A549 (cell line): ENCODE data around the gene ATP5MC3. TPM values are rescaled to one million over a fixed set of nuclear protein-coding genes. Genes with fewer than 3 reads are reported as not detected.

Experiments used
- ATAC-seq, 2 experiments: fragments of 200-7000 bp in 1 of 2; fragments of >200 bp in 1 of 2; cut with Nextera tagmentation in 1 of 2; cut with Tn5 transposase in 1 of 2; 3 replicates each; pipeline versions ENCODE4 v1.8.0 to v1.9.1; 2018 to 2020; ENCODE audit warnings: mild to moderate bottlenecking in 1 of 2, moderate library complexity in 1 of 2
- CTCF ChIA-PET: fragments of 300-600 bp; sonication (Branson Sonifier 250); formaldehyde crosslinking; extraction: SDS; loops from one replicate; lab custom pipeline; 2021; ENCODE audit warnings: antibody characterized with exemption, inconsistent platforms; lab: Yijun Ruan, JAX
- POLR2A ChIA-PET: fragments of 350-600 bp; formaldehyde crosslinking; extraction: SDS; loops from one replicate; lab custom pipeline; 2021; ENCODE audit warnings: antibody characterized with exemption, inconsistent platforms; lab: Yijun Ruan, JAX
- DNase-seq, 2 experiments: peaks; one replicate each; pipeline versions ENCODE4 v3.0.0 to v3.0.0-alpha.2; 2011 to 2016; ENCODE audit warnings: low read depth in 1 of 2, low spot score in 1 of 2
- FAIRE-seq: peaks from 2 replicates; lab custom pipeline; 2011; peaks lifted over from hg19 to GRCh38; lab: Jason Lieb, UNC
- H3K27ac ChIP-seq, 2 experiments: fragments of >200 bp; sonication (Bioruptor Twin); formaldehyde crosslinking; 3 replicates each; pipeline ENCODE4 v1.5.1; 2016 to 2017
- H3K4me1 ChIP-seq: fragments of >200 bp; sonication (Bioruptor Twin); formaldehyde crosslinking; 3 replicates; pipeline ENCODE4 v1.6.1; 2016
- H3K4me2 ChIP-seq: fragments of >200 bp; sonication (Bioruptor Twin); formaldehyde crosslinking; 3 replicates; pipeline ENCODE4 v1.6.1; 2016
- H3K4me3 ChIP-seq: fragments of >200 bp; sonication (Bioruptor Twin); formaldehyde crosslinking; 3 replicates; pipeline ENCODE4 v1.5.1; 2016
- H3K9me3 ChIP-seq: fragments of >200 bp; sonication (Bioruptor Twin); formaldehyde crosslinking; 3 replicates; pipeline ENCODE4 v1.6.1; 2016
- CBX2 ChIP-seq: fragments of 200-600 bp; sonication (generic); IDR thresholded peaks from 2 replicates; pipeline ENCODE4 v1.6.1; 2016; ENCODE audit warnings: low read depth, mild to moderate bottlenecking, borderline replicate concordance
- CHD4 ChIP-seq: fragments of 200-600 bp; sonication (generic); IDR thresholded peaks from 2 replicates; pipeline ENCODE4 v1.6.1; 2016; ENCODE audit warnings: antibody characterized with exemption, mild to moderate bottlenecking, borderline replicate concordance
- E2F6 ChIP-seq: IDR thresholded peaks from 2 replicates; pipeline ENCODE4 v1.6.1; 2012; ENCODE audit warnings: low read depth, borderline replicate concordance
- FOSL2 ChIP-seq, 2 experiments: fragments of 450-650 bp in 1 of 2; fragments of >200 bp in 1 of 2; sonication (Bioruptor Twin) in 1 of 2; formaldehyde crosslinking; IDR thresholded peaks; 2 replicates each; pipeline versions ENCODE4 v1.5.0 to v1.6.1; 2016 to 2020; ENCODE audit warnings: mild to moderate bottlenecking in 1 of 2, moderate library complexity in 1 of 2
- HMGXB4 ChIP-seq: fragments of 250-450 bp; sonication (Bioruptor Pico); IDR thresholded peaks from 2 replicates; pipeline ENCODE4 v1.5.0; 2021; ENCODE audit warnings: mild to moderate bottlenecking, moderate library complexity, borderline replicate concordance
- HOXA7 ChIP-seq: fragments of 250-450 bp; sonication (Bioruptor Pico); IDR thresholded peaks from 2 replicates; pipeline ENCODE4 v1.5.0; 2020; ENCODE audit warnings: mild to moderate bottlenecking, moderate library complexity
- HOXB13 ChIP-seq: fragments of 250-450 bp; sonication (Bioruptor Pico); IDR thresholded peaks from 2 replicates; pipeline ENCODE4 v1.5.0; 2020; ENCODE audit warnings: low read depth, mild to moderate bottlenecking, moderate library complexity
- HOXB5 ChIP-seq: fragments of 250-450 bp; sonication (Bioruptor Pico); IDR thresholded peaks from 2 replicates; pipeline ENCODE4 v1.5.0; 2020; ENCODE audit warnings: mild to moderate bottlenecking, moderate library complexity
- KDM5A ChIP-seq: fragments of 200-600 bp; sonication (generic); IDR thresholded peaks from 2 replicates; pipeline ENCODE4 v1.6.1; 2016; ENCODE audit warnings: antibody characterized with exemption, mild to moderate bottlenecking
- MAFK ChIP-seq: fragments of 450-650 bp; IDR thresholded peaks from 2 replicates; pipeline ENCODE4 v1.6.1; 2014; ENCODE audit not compliant: partially characterized antibody
- MAX ChIP-seq: IDR thresholded peaks from 2 replicates; pipeline ENCODE4 v1.6.1; 2012
- MAZ ChIP-seq: fragments of 150-350 bp; IDR thresholded peaks from 2 replicates; pipeline ENCODE4 v1.6.1; 2014; ENCODE audit warnings: antibody characterized with exemption, low read depth, low read length, borderline replicate concordance
- MYC ChIP-seq: IDR thresholded peaks from 2 replicates; pipeline ENCODE4 v1.6.1; 2012; ENCODE audit warnings: mild to moderate bottlenecking, inconsistent platforms, low read length, improper control_type of control experiment, borderline replicate concordance
- RFX5 ChIP-seq: fragments of 450-650 bp; IDR thresholded peaks from 2 replicates; pipeline ENCODE4 v1.7.1; 2014; ENCODE audit warnings: antibody characterized with exemption, mild to moderate bottlenecking, moderate library complexity
- TP53 ChIP-seq: fragments of 250-450 bp; sonication (Bioruptor Pico); IDR thresholded peaks from 2 replicates; pipeline ENCODE4 v1.5.0; 2021; ENCODE audit warnings: mild to moderate bottlenecking, moderate library complexity
- ZFP36 ChIP-seq: fragments of 450-650 bp; IDR thresholded peaks from 2 replicates; pipeline ENCODE4 v1.6.1; 2014; ENCODE audit warnings: borderline replicate concordance; ENCODE audit not compliant: partially characterized antibody
- ZNF302 ChIP-seq: fragments of 250-450 bp; sonication (Bioruptor Pico); IDR thresholded peaks from 2 replicates; pipeline ENCODE4 v1.9.0; 2021; ENCODE audit warnings: inconsistent platforms, mild to moderate bottlenecking, moderate library complexity
- WGBS: methylation state at CpG from one replicate; pipeline ENCODE4 v1.1.6; 2017; ENCODE audit errors: missing lambda C conversion rate; 5-methylcytosine and 5-hydroxymethylcytosine counted together
- polyA plus RNA-seq, 4 experiments: library from polyadenylated mRNA; depleted of rRNA in 3 of 4; stranded (reverse); fragments of >200 nt; fragmentation: RNase III in 1 of 4; extraction: RNeasy Plus Mini Kit Qiagen cat#74134 plus additional on column Dnase treatment in 1 of 4; gene quantifications; 2 replicates in 3 of 4; 3 replicates in 1 of 4; pipeline ENCODE4 v1.2.3, GENCODE V29; 2011 to 2017
- TF ChIP-seq, protein P1 (sequence below): fragments of >200 bp; sonication (Bioruptor Twin); formaldehyde crosslinking; IDR thresholded peaks from 3 replicates; pipeline ENCODE4 v1.5.1; 2016
- TF ChIP-seq, protein P2 (sequence below): fragments of >200 bp; sonication (Bioruptor Twin); formaldehyde crosslinking; IDR thresholded peaks from 2 replicates; pipeline ENCODE4 v1.6.1; 2016

The ATP5MC3 gene
- polyA plus RNA-seq, 2 of the 4 experiments (the other 2 are of a cell fraction): 437 to 642 TPM

DNA sequence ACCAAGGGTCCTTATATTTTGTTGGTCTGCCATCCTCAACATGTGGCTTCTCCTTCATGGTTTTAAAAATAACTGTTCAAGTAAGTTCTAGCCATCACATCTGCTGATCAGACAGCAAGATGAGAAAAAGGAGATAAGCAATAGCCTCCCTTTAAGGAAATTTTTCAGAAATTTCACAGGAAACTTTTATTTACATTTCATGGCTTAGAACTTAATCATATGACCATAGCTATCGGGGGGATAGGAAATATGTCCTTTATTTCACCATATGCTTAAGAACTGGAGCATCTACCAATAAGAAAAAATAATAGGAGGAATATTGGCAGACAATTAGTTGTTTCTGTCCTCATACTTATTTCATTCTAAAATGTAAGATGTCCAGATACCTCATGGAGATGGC lies 29.7 kb downstream of the ATP5MC3 start (continued):
- no peak for TF ChIP-seq E2F6
- TF ChIP-seq RFX5: no peak
- no peak for TF ChIP-seq ZFP36

GRCh38 chr2:175147186-175147585 lies 34.3 kb downstream of the ATP5MC3 start:
- Histone ChIP-seq H3K4me2 (no peak overlapping the region), H3K4me1 (peaks cover 3% of the 10 kb centered on the region; the same call in 2 of the 3 replicates), H3K27ac (no peak overlapping the region), H3K4me3 (no peak overlapping the region), H3K9me3 (no peaks in the 10 kb centered on the region)
- DNase-seq: no peak
- no peak for FAIRE-seq
- WGBS: 73% methylated on average over 4 of the region's 4 CpGs
- no peak for ATAC-seq
- ChIA-PET CTCF (no interaction called here), POLR2A (no interaction called here)
- TF ChIP-seq FOSL2 (IDR thresholded peaks at IDR 0.05) (no peak), FOSL2 (CRISPR knock-in tag; IDR thresholded peaks at IDR 0.05) (no peak), HOXB13 (CRISPR knock-in tag) (no peak), HOXA7 (CRISPR knock-in tag) (no peak)
- TF ChIP-seq, protein P1, sequence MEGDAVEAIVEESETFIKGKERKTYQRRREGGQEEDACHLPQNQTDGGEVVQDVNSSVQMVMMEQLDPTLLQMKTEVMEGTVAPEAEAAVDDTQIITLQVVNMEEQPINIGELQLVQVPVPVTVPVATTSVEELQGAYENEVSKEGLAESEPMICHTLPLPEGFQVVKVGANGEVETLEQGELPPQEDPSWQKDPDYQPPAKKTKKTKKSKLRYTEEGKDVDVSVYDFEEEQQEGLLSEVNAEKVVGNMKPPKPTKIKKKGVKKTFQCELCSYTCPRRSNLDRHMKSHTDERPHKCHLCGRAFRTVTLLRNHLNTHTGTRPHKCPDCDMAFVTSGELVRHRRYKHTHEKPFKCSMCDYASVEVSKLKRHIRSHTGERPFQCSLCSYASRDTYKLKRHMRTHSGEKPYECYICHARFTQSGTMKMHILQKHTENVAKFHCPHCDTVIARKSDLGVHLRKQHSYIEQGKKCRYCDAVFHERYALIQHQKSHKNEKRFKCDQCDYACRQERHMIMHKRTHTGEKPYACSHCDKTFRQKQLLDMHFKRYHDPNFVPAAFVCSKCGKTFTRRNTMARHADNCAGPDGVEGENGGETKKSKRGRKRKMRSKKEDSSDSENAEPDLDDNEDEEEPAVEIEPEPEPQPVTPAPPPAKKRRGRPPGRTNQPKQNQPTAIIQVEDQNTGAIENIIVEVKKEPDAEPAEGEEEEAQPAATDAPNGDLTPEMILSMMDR: no peak

GRCh38 chr2:175143678-175144077 lies 37.8 kb downstream of the ATP5MC3 start:
- WGBS: 98% methylated on average over 2 of the region's 2 CpGs
- CTCF ChIA-PET: no interaction called here

More at GRCh38 chr2:175143678-175144077, 37.8 kb downstream of the ATP5MC3 start:
- ATAC-seq (no peak), DNase-seq (no peak), FAIRE-seq (no peak)
- TF ChIP-seq HMGXB4 (CRISPR knock-in tag): no peak
- TF ChIP-seq TP53 (CRISPR knock-in tag): no peak
- no peak for TF ChIP-seq ZFP36
- TF ChIP-seq ZNF302 (CRISPR knock-in tag): no peak
- TF ChIP-seq, protein P2, sequence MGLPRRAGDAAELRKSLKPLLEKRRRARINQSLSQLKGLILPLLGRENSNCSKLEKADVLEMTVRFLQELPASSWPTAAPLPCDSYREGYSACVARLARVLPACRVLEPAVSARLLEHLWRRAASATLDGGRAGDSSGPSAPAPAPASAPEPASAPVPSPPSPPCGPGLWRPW: no peak
- no peak for TF ChIP-seq HOXB5 (CRISPR knock-in tag)
- no peak for TF ChIP-seq KDM5A
- TF ChIP-seq CHD4: no peak
- TF ChIP-seq MAFK: no peak
- no peak for TF ChIP-seq CBX2
- TF ChIP-seq MAX: no peak
- TF ChIP-seq MAZ: no peak
- TF ChIP-seq MYC: no peak
- Histone ChIP-seq H3K9me3 (no peaks in the 10 kb centered on the region), H3K4me2 (no peak overlapping the region), H3K4me3 (no peak overlapping the region), H3K4me1 (no peaks in the 10 kb centered on the region), H3K27ac (no peak overlapping the region)
- POLR2A ChIA-PET: no interaction called here
